ENCODE results near the gene OR2A25.

The OR2A25 gene

DNA sequence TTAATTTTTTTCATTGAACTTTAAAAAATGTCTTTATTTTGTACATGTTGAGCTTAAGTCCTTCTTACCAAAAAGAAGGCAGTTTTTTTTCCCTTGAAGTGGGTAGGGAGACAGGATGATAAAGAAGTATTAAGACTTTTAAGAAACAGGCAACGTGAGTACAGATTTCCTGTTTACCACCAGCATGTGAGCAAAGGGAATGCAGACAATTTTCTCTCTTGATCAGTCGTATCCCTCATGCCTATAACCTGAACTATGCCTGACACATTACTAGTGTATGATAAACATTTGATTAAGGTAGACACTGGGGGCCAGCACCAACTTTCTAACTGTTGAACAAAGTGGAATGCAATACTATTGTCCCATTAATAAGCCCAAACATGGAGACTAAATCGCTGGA, 31.0 kb downstream of the OR2A25 start:
- Histone ChIP-seq H3K79me1 (ENCODE audit: low read depth, low read length) (no peaks in the 10 kb centered on the region), H3K18ac (ENCODE audit: low read length) (no peak overlapping the region), H3K14ac (ENCODE audit: low read length) (no peak overlapping the region), H3K23ac (ENCODE audit: low read depth, low read length, poor library complexity) (no peak overlapping the region), H2BK12ac (ENCODE audit: low read length) (no peak overlapping the region), H3K27ac (replicated peaks; ENCODE audit: low read length) (no peak overlapping the region), H2AK5ac (ENCODE audit: low read depth, low read length) (no peak overlapping the region), H3K4me3 (ENCODE audit: low read length in 2 of 2) (no peak overlapping the region), H4K91ac (ENCODE audit: low read depth, low read length, poor library complexity) (no peak overlapping the region), H3K9ac (ENCODE audit: low read depth, low read length, poor library complexity) (no peak overlapping the region), H2BK5ac (ENCODE audit: low read length) (no peak overlapping the region), H3K4me2 (ENCODE audit: insufficient read depth, low read length, poor library complexity, severe bottlenecking) (no peak overlapping the region), H2BK120ac (ENCODE audit: low read depth, low read length) (no peak overlapping the region), H3K4ac (ENCODE audit: low read length) (no peak overlapping the region), H3K27me3 (ENCODE audit: control insufficient read depth in 3 of 3, insufficient read depth in 3 of 3, low read depth in 1 of 3, low read length in 3 of 3) (no peaks in the 10 kb centered on the region), H3K36me3 (replicated peaks in 1 of 2; ENCODE audit: control insufficient read depth in 2 of 2, insufficient read depth in 2 of 2, low read length in 2 of 2) (no peaks in the 10 kb centered on the region), H2AFZ (ENCODE audit: low read length) (no peak overlapping the region), H4K8ac (ENCODE audit: low read depth, low read length) (no peak overlapping the region), H2BK15ac (ENCODE audit: low read length) (no peak overlapping the region), H3K9me3 (replicated peaks in 1 of 2; ENCODE audit: control insufficient read depth in 2 of 2, insufficient read depth in 1 of 2, low read depth in 1 of 2, low read length in 2 of 2) (no peaks in the 10 kb centered on the region), H3K4me1 (ENCODE audit: control insufficient read depth in 2 of 2, insufficient read depth in 1 of 2, low read depth in 1 of 2, low read length in 2 of 2) (no peaks in the 10 kb centered on the region)
- no CpG with 5 or more reads among the region's 3 CpGs for WGBS, 2 donors (ENCODE audit: extremely low coverage in 2 of 2, insufficient read length in 2 of 2, insufficient replicate concordance in 1 of 2)
- no peak for DNase-seq (ENCODE audit: low spot score)

DNA sequence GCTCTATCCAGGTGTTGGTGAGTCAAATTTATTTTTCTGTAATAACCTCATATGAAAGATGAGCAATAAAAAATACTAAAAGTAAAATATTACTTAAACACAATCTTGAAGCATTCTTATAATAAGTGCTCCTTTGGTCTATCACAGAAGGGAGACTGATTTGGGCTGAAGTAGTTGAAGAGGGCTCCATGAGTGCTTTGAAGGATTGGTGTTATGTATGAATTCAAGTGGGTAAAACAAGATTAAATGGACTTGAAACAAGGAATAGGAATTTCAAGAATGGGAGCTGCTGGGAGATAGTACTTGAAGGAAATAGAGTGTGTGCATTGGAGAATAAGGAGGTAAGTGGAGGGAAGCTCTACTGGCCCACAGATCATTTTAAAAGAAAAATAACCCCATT, 32.4 kb downstream of the OR2A25 start:
- no peak overlapping the region for H2AFZ ChIP-seq (ENCODE audit: low read length)
- H3K4me2 ChIP-seq (ENCODE audit: insufficient read depth, low read length, poor library complexity, severe bottlenecking): no peak overlapping the region
- H3K4me1 ChIP-seq (ENCODE audit: control insufficient read depth in 2 of 2, insufficient read depth in 1 of 2, low read depth in 1 of 2, low read length in 2 of 2): no peaks in the 10 kb centered on the region
- H2BK15ac ChIP-seq (ENCODE audit: low read length): no peak overlapping the region
- H4K8ac ChIP-seq (ENCODE audit: low read depth, low read length): no peak overlapping the region
- H2BK5ac ChIP-seq (ENCODE audit: low read length): no peak overlapping the region
- H3K9ac ChIP-seq (ENCODE audit: low read depth, low read length, poor library complexity): no peak overlapping the region
- no peak overlapping the region for H3K4ac ChIP-seq (ENCODE audit: low read length)
- H2BK120ac ChIP-seq (ENCODE audit: low read depth, low read length): no peak overlapping the region
- H2BK12ac ChIP-seq (ENCODE audit: low read length): no peak overlapping the region
- no peaks in the 10 kb centered on the region for H3K36me3 ChIP-seq (replicated peaks in 1 of 2; ENCODE audit: control insufficient read depth in 2 of 2, insufficient read depth in 2 of 2, low read length in 2 of 2)
- H2AK5ac ChIP-seq (ENCODE audit: low read depth, low read length): no peak overlapping the region
- DNase-seq (ENCODE audit: low spot score): no peak
- H3K27ac ChIP-seq (replicated peaks; ENCODE audit: low read length): no peak overlapping the region
- H4K91ac ChIP-seq (ENCODE audit: low read depth, low read length, poor library complexity): no peak overlapping the region
- H3K9me3 ChIP-seq (replicated peaks in 1 of 2; ENCODE audit: control insufficient read depth in 2 of 2, insufficient read depth in 1 of 2, low read depth in 1 of 2, low read length in 2 of 2): no peaks in the 10 kb centered on the region
- no peak overlapping the region for H3K23ac ChIP-seq (ENCODE audit: low read depth, low read length, poor library complexity)
- no peaks in the 10 kb centered on the region for H3K27me3 ChIP-seq (ENCODE audit: control insufficient read depth in 3 of 3, insufficient read depth in 3 of 3, low read depth in 1 of 3, low read length in 3 of 3)
- no peak overlapping the region for H3K18ac ChIP-seq (ENCODE audit: low read length)
- no peaks in the 10 kb centered on the region for H3K79me1 ChIP-seq (ENCODE audit: low read depth, low read length)
- H3K14ac ChIP-seq (ENCODE audit: low read length): no peak overlapping the region
- no peak overlapping the region for H3K4me3 ChIP-seq (ENCODE audit: low read length in 2 of 2)

DNA sequence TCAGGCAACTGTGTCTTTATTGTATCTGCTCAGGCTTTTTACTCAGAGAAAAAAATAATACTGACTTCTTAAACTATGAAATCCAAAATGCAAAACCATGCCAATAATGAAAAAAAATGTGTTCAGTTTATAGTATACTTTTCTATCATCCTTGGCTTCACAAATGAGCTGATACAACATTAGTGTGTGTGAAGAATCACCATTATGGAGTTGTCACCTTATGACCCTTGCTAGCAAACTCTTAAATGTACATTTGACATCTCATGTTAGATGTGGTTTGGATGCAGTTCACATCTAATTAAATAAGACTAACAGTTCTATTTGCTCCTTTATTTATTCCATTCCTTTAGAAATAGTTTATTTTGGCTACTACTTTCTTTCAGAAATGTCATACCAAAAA, 35.6 kb downstream of the OR2A25 start:
- H3K4me2 ChIP-seq (ENCODE audit: insufficient read depth, low read length, poor library complexity, severe bottlenecking): no peak overlapping the region
- no peaks in the 10 kb centered on the region for H3K4me1 ChIP-seq (ENCODE audit: control insufficient read depth in 2 of 2, insufficient read depth in 1 of 2, low read depth in 1 of 2, low read length in 2 of 2)
- no peak overlapping the region for H4K8ac ChIP-seq (ENCODE audit: low read depth, low read length)
- H2BK120ac ChIP-seq (ENCODE audit: low read depth, low read length): no peak overlapping the region
- DNase-seq (ENCODE audit: low spot score): no peak
- no peak overlapping the region for H3K14ac ChIP-seq (ENCODE audit: low read length)
- no peak overlapping the region for H3K23ac ChIP-seq (ENCODE audit: low read depth, low read length, poor library complexity)
- H3K79me1 ChIP-seq (ENCODE audit: low read depth, low read length): no peaks in the 10 kb centered on the region
- H3K4me3 ChIP-seq (ENCODE audit: low read length in 2 of 2): no peak overlapping the region
- no peak overlapping the region for H2AK5ac ChIP-seq (ENCODE audit: low read depth, low read length)
- H3K4ac ChIP-seq (ENCODE audit: low read length): no peak overlapping the region
- no peaks in the 10 kb centered on the region for H3K36me3 ChIP-seq (replicated peaks in 1 of 2; ENCODE audit: control insufficient read depth in 2 of 2, insufficient read depth in 2 of 2, low read length in 2 of 2)
- no peak overlapping the region for H3K27ac ChIP-seq (replicated peaks; ENCODE audit: low read length)
- H2BK5ac ChIP-seq (ENCODE audit: low read length): no peak overlapping the region
- no peak overlapping the region for H2BK12ac ChIP-seq (ENCODE audit: low read length)
- H3K9ac ChIP-seq (ENCODE audit: low read depth, low read length, poor library complexity): no peak overlapping the region
- H3K18ac ChIP-seq (ENCODE audit: low read length): no peak overlapping the region
- no peak overlapping the region for H4K91ac ChIP-seq (ENCODE audit: low read depth, low read length, poor library complexity)
- no peak overlapping the region for H2AFZ ChIP-seq (ENCODE audit: low read length)
- H2BK15ac ChIP-seq (ENCODE audit: low read length): no peak overlapping the region
- H3K27me3 ChIP-seq (ENCODE audit: control insufficient read depth in 3 of 3, insufficient read depth in 3 of 3, low read depth in 1 of 3, low read length in 3 of 3): no peaks in the 10 kb centered on the region
- H3K9me3 ChIP-seq (replicated peaks in 1 of 2; ENCODE audit: control insufficient read depth in 2 of 2, insufficient read depth in 1 of 2, low read depth in 1 of 2, low read length in 2 of 2): no peaks in the 10 kb centered on the region

DNA sequence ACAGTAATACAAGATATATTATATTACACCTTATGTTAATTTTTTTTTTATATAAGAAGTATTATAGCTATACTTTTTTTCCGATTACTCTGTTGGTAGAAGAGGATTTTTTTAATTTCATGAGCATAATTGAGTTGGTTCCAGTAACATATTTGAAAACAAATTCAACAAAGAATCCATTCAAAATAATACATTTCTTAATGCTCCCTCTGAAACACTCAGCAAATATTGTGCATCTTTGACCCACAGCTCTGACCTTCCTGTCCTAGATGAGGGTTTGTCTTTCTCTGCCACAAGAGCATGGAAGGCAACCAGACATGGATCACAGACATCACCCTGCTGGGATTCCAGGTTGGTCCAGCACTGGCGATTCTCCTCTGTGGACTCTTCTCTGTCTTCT, 39.7 kb downstream of the OR2A25 start, which contains the start of gene OR2A2:
TSS of gene OR2A2 (plus strand) at position 301 of the 400 bp plus-strand sequence. CDS start at position 301, 0 bp downstream.
- Histone ChIP-seq H3K9ac (ENCODE audit: low read depth, low read length, poor library complexity) (no peak within 1 kb of the TSS), H3K9me3 (replicated peaks in 1 of 2; ENCODE audit: control insufficient read depth in 2 of 2, insufficient read depth in 1 of 2, low read depth in 1 of 2, low read length in 2 of 2) (no peaks in the 10 kb centered on the region), H3K18ac (ENCODE audit: low read length) (no peak within 1 kb of the TSS), H3K14ac (ENCODE audit: low read length) (no peak within 1 kb of the TSS), H3K27me3 (ENCODE audit: control insufficient read depth in 3 of 3, insufficient read depth in 3 of 3, low read depth in 1 of 3, low read length in 3 of 3) (no peaks in the 10 kb centered on the region), H3K23ac (ENCODE audit: low read depth, low read length, poor library complexity) (no peak within 1 kb of the TSS), H4K91ac (ENCODE audit: low read depth, low read length, poor library complexity) (no peak within 1 kb of the TSS), H3K36me3 (replicated peaks in 1 of 2; ENCODE audit: control insufficient read depth in 2 of 2, insufficient read depth in 2 of 2, low read length in 2 of 2) (no peaks in the 10 kb centered on the region), H2BK12ac (ENCODE audit: low read length) (no peak within 1 kb of the TSS), H3K4ac (ENCODE audit: low read length) (no peak within 1 kb of the TSS), H3K4me1 (ENCODE audit: control insufficient read depth in 2 of 2, insufficient read depth in 1 of 2, low read depth in 1 of 2, low read length in 2 of 2) (no peaks in the 10 kb centered on the region), H2BK120ac (ENCODE audit: low read depth, low read length) (no peak within 1 kb of the TSS), H2BK15ac (ENCODE audit: low read length) (no peak within 1 kb of the TSS), H2BK5ac (ENCODE audit: low read length) (no peak within 1 kb of the TSS), H3K79me1 (ENCODE audit: low read depth, low read length) (no peaks in the 10 kb centered on the region), H4K8ac (ENCODE audit: low read depth, low read length) (no peak within 1 kb of the TSS), H2AK5ac (ENCODE audit: low read depth, low read length) (no peak within 1 kb of the TSS), H3K4me2 (ENCODE audit: insufficient read depth, low read length, poor library complexity, severe bottlenecking) (no peak within 1 kb of the TSS), H3K4me3 (ENCODE audit: low read length in 2 of 2) (no peak within 1 kb of the TSS), H3K27ac (replicated peaks; ENCODE audit: low read length) (no peak within 1 kb of the TSS), H2AFZ (ENCODE audit: low read length) (no peak within 1 kb of the TSS)
- DNase-seq (ENCODE audit: low spot score): no peak
- whole genome bisulfite sequencing, 2 donors (ENCODE audit: extremely low coverage in 2 of 2, insufficient read length in 2 of 2, insufficient replicate concordance in 1 of 2): no CpG with 5 or more reads among the region's 2 CpGs
